WTC11 (cell line): ENCODE data around the gene IRF3.

Experiments used
- CREB1 ChIP-seq: sonication (generic); formaldehyde crosslinking; IDR thresholded peaks from 2 replicates; pipeline ENCODE4 v1.8.0; 2023; ENCODE audit warnings: mild to moderate bottlenecking, missing genetic modification reagents
- CREM ChIP-seq: sonication (generic); formaldehyde crosslinking; IDR thresholded peaks from 2 replicates; pipeline ENCODE4 v1.8.1; 2022; ENCODE audit warnings: mild to moderate bottlenecking, missing genetic modification reagents, moderate library complexity
- TF ChIP-seq, protein P1 (sequence below): sonication (generic); formaldehyde crosslinking; IDR thresholded peaks from 2 replicates; pipeline ENCODE4 v1.8.1; 2023; ENCODE audit warnings: mild to moderate bottlenecking, missing genetic modification reagents
- TF ChIP-seq, protein P2 (sequence below): sonication (generic); formaldehyde crosslinking; IDR thresholded peaks from 2 replicates; pipeline ENCODE4 v1.8.1; 2022; ENCODE audit warnings: low read depth, mild to moderate bottlenecking, moderate library complexity, missing genetic modification reagents, borderline replicate concordance

DNA sequence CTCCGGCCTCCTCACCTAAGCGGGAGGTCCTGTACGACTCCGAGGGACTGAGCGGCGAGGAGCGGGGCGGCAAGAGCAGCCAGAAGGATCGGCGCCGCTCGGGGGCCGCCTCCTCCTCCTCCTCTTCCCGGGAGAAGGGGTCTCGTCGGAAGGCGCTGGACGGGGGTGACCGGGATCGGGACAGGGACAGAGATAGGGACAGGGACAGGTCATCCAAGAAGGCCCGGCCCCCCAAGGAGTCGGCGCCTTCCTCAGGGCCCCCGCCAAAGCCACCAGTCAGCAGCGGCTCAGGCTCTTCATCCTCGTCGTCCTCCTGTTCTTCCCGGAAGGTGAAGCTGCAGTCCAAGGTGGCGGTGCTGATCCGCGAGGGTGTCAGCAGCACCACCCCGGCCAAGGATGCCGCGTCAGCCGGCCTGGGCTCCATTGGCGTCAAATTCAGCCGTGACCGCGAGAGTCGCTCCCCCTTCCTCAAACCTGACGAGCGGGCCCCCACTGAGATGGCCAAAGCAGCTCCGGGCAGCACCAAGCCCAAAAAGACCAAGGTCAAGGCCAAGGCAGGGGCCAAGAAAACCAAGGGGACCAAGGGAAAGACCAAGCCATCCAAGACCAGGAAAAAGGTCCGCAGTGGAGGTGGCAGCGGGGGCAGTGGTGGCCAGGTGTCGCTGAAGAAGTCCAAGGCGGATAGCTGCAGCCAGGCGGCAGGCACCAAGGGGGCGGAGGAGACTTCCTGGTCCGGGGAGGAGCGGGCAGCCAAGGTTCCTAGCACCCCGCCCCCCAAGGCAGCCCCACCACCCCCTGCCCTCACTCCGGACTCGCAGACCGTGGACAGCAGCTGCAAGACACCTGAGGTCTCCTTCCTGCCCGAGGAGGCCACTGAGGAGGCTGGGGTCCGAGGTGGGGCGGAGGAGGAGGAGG lies 12.8 kb downstream of the IRF3 start:
- no peak for TF ChIP-seq CREB1
- TF ChIP-seq, protein P1, sequence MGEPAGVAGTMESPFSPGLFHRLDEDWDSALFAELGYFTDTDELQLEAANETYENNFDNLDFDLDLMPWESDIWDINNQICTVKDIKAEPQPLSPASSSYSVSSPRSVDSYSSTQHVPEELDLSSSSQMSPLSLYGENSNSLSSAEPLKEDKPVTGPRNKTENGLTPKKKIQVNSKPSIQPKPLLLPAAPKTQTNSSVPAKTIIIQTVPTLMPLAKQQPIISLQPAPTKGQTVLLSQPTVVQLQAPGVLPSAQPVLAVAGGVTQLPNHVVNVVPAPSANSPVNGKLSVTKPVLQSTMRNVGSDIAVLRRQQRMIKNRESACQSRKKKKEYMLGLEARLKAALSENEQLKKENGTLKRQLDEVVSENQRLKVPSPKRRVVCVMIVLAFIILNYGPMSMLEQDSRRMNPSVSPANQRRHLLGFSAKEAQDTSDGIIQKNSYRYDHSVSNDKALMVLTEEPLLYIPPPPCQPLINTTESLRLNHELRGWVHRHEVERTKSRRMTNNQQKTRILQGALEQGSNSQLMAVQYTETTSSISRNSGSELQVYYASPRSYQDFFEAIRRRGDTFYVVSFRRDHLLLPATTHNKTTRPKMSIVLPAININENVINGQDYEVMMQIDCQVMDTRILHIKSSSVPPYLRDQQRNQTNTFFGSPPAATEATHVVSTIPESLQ, result no peak
- no peak for TF ChIP-seq CREM (CRISPR knock-in tag)
- TF ChIP-seq, protein P2, sequence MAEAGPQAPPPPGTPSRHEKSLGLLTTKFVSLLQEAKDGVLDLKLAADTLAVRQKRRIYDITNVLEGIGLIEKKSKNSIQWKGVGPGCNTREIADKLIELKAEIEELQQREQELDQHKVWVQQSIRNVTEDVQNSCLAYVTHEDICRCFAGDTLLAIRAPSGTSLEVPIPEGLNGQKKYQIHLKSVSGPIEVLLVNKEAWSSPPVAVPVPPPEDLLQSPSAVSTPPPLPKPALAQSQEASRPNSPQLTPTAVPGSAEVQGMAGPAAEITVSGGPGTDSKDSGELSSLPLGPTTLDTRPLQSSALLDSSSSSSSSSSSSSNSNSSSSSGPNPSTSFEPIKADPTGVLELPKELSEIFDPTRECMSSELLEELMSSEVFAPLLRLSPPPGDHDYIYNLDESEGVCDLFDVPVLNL (CRISPR knock-in tag), result no peak
